ENCODE measurements around the gene KIF18A.
"Not testable (repeated sequence)": the region's sequence is repeated elsewhere in the genome, so short reads cannot be mapped to it uniquely, and the experiment has no call there.

Gene KIF18A

DNA sequence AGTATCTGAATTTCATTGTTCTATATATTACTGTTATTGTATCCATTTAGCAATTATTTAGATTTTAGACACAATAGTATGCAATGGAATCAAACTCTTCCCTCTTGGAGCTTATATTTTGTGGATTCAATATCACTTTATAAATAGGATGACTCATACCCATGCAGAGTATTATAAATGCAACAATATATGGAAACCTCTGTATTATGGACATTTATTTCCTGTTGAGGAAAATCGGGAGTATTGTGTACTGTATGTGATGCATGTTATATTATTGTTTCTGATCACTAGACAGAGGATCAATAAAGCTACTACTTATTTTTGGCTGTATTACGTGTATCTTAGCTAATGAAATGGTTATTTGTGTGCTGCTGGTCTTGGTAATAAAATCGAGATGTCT lies 1.0 kb upstream of the KIF18A start:
- H3K4me3 ChIP-seq (ENCODE audit: low read depth, low read length), result peak overlapping the region; percentile 67
- TF ChIP-seq, protein P1, sequence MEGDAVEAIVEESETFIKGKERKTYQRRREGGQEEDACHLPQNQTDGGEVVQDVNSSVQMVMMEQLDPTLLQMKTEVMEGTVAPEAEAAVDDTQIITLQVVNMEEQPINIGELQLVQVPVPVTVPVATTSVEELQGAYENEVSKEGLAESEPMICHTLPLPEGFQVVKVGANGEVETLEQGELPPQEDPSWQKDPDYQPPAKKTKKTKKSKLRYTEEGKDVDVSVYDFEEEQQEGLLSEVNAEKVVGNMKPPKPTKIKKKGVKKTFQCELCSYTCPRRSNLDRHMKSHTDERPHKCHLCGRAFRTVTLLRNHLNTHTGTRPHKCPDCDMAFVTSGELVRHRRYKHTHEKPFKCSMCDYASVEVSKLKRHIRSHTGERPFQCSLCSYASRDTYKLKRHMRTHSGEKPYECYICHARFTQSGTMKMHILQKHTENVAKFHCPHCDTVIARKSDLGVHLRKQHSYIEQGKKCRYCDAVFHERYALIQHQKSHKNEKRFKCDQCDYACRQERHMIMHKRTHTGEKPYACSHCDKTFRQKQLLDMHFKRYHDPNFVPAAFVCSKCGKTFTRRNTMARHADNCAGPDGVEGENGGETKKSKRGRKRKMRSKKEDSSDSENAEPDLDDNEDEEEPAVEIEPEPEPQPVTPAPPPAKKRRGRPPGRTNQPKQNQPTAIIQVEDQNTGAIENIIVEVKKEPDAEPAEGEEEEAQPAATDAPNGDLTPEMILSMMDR (conservative IDR thresholded peaks at IDR 0.05; ENCODE audit: low read depth, low read length), result no peak
- no peak for DNase-seq (ENCODE audit: low read depth)

DNA sequence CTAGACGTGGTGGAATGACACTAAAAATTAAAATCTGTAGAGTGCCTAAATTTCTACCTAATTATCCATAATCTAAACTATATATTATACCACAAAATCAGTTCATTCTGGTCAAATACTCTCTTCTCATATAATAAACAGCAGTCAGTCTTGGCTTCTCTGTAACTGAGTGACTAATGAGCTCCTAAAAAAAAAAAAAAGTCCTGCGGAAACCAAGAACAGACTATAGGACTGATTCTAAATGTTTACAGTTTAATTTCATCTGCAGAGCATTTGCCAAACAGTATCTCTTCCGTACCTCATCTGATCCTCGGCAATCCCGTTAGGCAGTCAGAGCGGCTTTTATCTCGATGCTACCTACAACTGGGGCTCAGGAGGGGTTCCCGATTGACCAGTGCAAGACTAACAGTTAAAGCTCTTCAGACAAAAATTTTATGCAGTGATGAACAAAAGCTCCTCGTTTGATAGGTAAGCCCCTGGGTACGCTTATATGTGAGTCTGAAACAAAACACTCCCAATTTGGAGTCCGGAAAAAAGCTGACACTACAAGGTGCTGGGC lies 686 bp downstream of the KIF18A start:
- peak; percentile 46 for DNase-seq (ENCODE audit: low read depth)
- TF ChIP-seq, protein P1 (conservative IDR thresholded peaks at IDR 0.05; ENCODE audit: low read depth, low read length), result no peak
- peak overlapping the region; percentile 81 for H3K4me3 ChIP-seq (ENCODE audit: low read depth, low read length)

DNA sequence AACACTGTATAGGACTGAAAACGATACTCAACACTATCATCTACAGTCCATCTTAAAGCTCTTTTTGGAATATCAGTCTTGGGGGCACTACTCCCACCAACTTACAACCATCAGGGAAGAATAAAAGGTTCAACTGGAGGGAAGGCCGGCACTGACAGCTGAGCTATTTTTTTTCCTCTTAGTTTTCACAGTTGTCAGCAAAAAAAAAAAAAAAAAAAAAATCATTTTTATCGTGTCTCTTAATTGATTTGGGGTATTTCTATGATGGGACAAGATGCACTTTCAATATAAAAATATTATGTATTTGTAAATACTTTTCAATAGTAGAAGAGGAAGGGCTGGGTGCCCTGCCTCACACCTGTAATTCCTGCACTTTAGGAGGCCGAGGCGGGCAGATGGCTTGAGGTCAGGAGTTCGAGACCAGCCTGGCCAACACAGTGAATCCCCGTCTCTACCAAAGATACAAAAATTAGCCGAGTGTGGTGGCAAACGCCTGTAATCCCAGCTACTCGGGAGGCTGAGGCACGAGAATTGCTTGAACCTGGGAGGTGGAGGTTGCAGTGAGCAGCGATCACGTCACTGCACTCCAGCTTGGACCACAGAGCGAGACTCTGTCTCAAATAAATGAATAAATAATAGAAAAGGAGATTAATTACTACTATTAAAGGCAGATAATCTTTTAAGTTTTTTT lies 1.5 kb downstream of the KIF18A start:
- peak overlapping the region; percentile 81 for H3K4me3 ChIP-seq (ENCODE audit: low read depth, low read length)
- DNase-seq (ENCODE audit: low read depth), result no peak
- TF ChIP-seq, protein P1 (conservative IDR thresholded peaks at IDR 0.05; ENCODE audit: low read depth, low read length), result no peak

DNA sequence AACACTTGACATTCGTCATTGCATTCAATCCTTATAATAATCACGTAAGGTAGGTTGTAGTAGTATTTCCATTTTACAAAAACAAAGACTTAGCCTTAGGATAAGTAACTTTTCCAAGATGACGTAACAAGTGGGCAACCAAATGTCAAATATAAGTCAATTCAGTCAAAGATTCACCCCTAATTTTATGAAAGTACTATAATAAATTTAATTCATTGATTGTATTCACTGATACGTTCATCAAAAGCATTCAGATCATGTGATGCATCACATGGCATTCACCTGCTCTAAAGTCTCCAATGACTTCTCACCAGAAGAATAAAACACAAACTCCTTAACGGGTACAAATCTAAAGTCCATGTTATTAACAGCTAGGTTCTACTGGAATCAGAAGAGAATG lies 2.1 kb downstream of the KIF18A start:
- H3K4me3 ChIP-seq (ENCODE audit: low read depth, low read length), result no peak overlapping the region
- TF ChIP-seq, protein P1 (conservative IDR thresholded peaks at IDR 0.05; ENCODE audit: low read depth, low read length), result no peak
- no peak for DNase-seq (ENCODE audit: low read depth)

DNA sequence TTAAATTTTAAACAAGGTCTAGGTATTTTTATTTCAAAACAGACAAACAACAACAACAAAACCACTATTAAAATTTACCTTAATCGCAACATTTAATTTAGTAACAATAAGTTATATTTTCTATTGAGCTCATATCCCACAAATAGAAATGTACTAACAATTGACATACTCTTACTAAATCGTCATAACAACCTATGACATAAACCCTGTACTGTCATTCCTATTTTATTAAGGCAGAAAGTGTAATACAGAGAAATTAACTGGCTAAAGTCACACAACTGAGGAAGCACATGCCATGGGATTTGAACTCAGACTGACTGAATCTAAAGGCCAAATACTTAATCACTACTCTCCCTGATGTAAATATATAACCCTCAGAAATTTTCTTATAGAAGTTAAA lies 3.0 kb downstream of the KIF18A start:
- no peak overlapping the region for H3K4me3 ChIP-seq (ENCODE audit: low read depth, low read length)
- DNase-seq (ENCODE audit: low read depth), result no peak
- TF ChIP-seq, protein P1 (conservative IDR thresholded peaks at IDR 0.05; ENCODE audit: low read depth, low read length), result no peak

DNA sequence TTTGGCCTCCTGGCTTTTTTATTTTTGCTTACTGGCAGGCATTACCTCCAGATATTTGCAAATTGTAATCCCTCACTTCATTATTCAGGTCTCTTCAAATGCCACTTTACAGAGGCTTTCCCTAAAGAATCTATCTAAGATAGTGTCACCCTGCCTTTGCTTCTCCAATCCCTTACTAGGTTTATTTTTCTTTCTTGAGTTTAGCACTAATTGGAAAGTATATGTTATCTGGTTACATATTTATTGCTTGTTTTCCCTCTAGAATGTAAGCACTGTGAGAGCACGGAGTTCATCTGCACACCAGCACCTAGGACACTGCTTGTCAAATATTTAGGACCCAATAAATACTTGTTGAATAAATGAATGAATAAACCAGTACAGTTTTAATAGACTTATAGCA lies 3.5 kb downstream of the KIF18A start:
- no peak overlapping the region for H3K4me3 ChIP-seq (ENCODE audit: low read depth, low read length)
- TF ChIP-seq, protein P1 (conservative IDR thresholded peaks at IDR 0.05; ENCODE audit: low read depth, low read length), result no peak
- no peak for DNase-seq (ENCODE audit: low read depth)

DNA sequence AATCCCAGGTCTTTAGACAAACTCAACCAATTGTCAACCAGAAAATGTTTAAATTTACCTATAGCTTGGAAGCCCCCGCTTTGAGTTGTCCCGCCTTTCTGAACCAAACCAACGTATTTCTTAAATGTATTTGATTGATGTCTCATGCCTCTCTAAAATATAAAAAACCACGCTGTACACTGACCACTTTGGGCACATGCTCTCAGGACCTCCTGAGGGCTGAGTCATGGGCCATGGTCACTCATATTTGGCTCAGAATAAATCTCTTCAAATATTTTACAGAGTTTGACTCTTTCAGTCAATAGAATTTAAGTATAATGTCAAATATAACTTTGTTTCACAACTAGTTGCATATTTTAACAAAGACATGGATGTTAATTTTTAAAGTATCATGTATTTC lies 5.7 kb downstream of the KIF18A start:
- H3K4me3 ChIP-seq (ENCODE audit: low read depth, low read length); DNase-seq (ENCODE audit: low read depth): not testable (repeated sequence)
